NB4 (cell line): ENCODE measurements around the gene FASTKD2.
"Not testable (repeated sequence)": the region's sequence is repeated elsewhere in the genome, so short reads cannot be mapped to it uniquely, and the experiment has no call there.

Source experiments
- MAX ChIP-seq: IDR thresholded peaks from 2 replicates; pipeline ENCODE4 v1.6.1; 2011; ENCODE audit warnings: low read depth, low read length
- TF ChIP-seq, protein P1 (sequence below): IDR thresholded peaks from one replicate; pipeline ENCODE4 v1.5.1; 2012; ENCODE audit warnings: low read depth, low read length

- not testable (repeated sequence) for TF ChIP-seq MAX
- TF ChIP-seq, protein P1, sequence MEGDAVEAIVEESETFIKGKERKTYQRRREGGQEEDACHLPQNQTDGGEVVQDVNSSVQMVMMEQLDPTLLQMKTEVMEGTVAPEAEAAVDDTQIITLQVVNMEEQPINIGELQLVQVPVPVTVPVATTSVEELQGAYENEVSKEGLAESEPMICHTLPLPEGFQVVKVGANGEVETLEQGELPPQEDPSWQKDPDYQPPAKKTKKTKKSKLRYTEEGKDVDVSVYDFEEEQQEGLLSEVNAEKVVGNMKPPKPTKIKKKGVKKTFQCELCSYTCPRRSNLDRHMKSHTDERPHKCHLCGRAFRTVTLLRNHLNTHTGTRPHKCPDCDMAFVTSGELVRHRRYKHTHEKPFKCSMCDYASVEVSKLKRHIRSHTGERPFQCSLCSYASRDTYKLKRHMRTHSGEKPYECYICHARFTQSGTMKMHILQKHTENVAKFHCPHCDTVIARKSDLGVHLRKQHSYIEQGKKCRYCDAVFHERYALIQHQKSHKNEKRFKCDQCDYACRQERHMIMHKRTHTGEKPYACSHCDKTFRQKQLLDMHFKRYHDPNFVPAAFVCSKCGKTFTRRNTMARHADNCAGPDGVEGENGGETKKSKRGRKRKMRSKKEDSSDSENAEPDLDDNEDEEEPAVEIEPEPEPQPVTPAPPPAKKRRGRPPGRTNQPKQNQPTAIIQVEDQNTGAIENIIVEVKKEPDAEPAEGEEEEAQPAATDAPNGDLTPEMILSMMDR, result not testable (repeated sequence)
Measured at GRCh38 chr2:206807624-206808023, 42.2 kb downstream of the FASTKD2 start.
